Transverse colon (tissue), 4 donors: ENCODE results near the gene BCL7B. TPM values are rescaled to one million over a fixed set of nuclear protein-coding genes. Genes with fewer than 3 reads are reported as not detected.
A peak's percentile ranks its signal among the peaks of the same experiment; 100 is the strongest.

Source experiments
- DNase-seq: peaks from one replicate; pipeline ENCODE4 v3.0.0-alpha.2; 2019
- H3K27ac ChIP-seq, 4 donors: fragments of 200-600 bp; sonication (generic); 2 replicates each; pipeline ENCODE4 v1.5.1; 2016 to 2018; ENCODE audit warnings: inconsistent platforms in 4 of 4
- H3K27me3 ChIP-seq: fragments of 200-600 bp; sonication (generic); 2 replicates; pipeline ENCODE4 v1.5.1; 2017; ENCODE audit warnings: inconsistent platforms
- H3K36me3 ChIP-seq, 4 donors: fragments of 200-600 bp; sonication (generic); 2 replicates each; pipeline ENCODE4 v1.5.1; 2017 to 2019; ENCODE audit warnings: inconsistent platforms in 4 of 4
- H3K4me1 ChIP-seq, 4 donors: fragments of 200-600 bp; sonication (generic); 2 replicates each; pipeline ENCODE4 v1.5.1; 2017 to 2020; ENCODE audit warnings: inconsistent platforms in 4 of 4
- H3K4me3 ChIP-seq, 4 donors: fragments of 200-600 bp; sonication (generic); 1 replicate in 1 of 4; 2 replicates in 3 of 4; pipeline versions ENCODE4 v1.5.1 to v1.6.1; 2017 to 2019; ENCODE audit warnings: inconsistent platforms in 4 of 4
- H3K9me3 ChIP-seq, 2 donors: fragments of 200-600 bp; sonication (generic); 2 replicates each; pipeline ENCODE4 v1.5.1; 2017 to 2019; ENCODE audit warnings: inconsistent platforms in 2 of 2
- EP300 ChIP-seq: sonication (generic); formaldehyde crosslinking; IDR thresholded peaks from one replicate; pipeline ENCODE4 v1.6.1; 2017; ENCODE audit warnings: antibody characterized with exemption, low read depth
- POLR2A ChIP-seq: fragments of 450-650 bp; IDR thresholded peaks from one replicate; pipeline ENCODE4 v1.6.1; 2016; ENCODE audit warnings: antibody characterized with exemption, mild to moderate bottlenecking, moderate library complexity
- POLR2AphosphoS5 ChIP-seq, 3 donors: sonication (generic); formaldehyde crosslinking; IDR thresholded peaks; one replicate each; pipeline ENCODE4 v1.6.1; 2016; ENCODE audit warnings: antibody characterized with exemption in 3 of 3
- WGBS, 2 donors: methylation state at CpG; one replicate each; pipeline ENCODE4 v1.1.5; 2018; ENCODE audit warnings: low coverage in 1 of 2; 5-methylcytosine and 5-hydroxymethylcytosine counted together
- in situ Hi-C, 4 donors: fragments of 200-750 bp; cut with MboI; loops; one replicate each; pipeline versions ENCODE4 v1.15.0 to v1.15.1; 2017; ENCODE audit warnings: low sequenced_read_pairs in 3 of 4, low pct_ligation_motif_present in 1 of 4, low pct_unique_long_range_greater_than_20kb in 1 of 4
- intact Hi-C: fragments of 100-400 bp; cut with DNase I; formaldehyde crosslinking; loops from one replicate; pipeline ENCODE4 v1.15.1; 2023; ENCODE audit warnings: low total_unique reads
- total RNA-seq, 4 donors: library from RNA; depleted of rRNA; stranded (reverse); fragments of >200 nt; gene quantifications; one replicate each; pipeline ENCODE4 v1.1.0, GENCODE V29; 2016
- TF ChIP-seq, protein P1 (sequence below), 5 experiments: fragments of 200-600 bp in 3 of 5; fragments of 450-650 bp in 2 of 5; sonication (generic) in 3 of 5; IDR thresholded peaks; 1 replicate in 2 of 5; 2 replicates in 3 of 5; pipeline ENCODE4 v1.5.1; 2016 to 2017; ENCODE audit warnings: antibody characterized with exemption in 5 of 5, inconsistent platforms in 3 of 5, mild to moderate bottlenecking in 2 of 5, moderate library complexity in 1 of 5

Gene BCL7B
- total RNA-seq, 4 donors from 2014 or later = 75.7 to 96.1 (median 86.0) TPM

DNA sequence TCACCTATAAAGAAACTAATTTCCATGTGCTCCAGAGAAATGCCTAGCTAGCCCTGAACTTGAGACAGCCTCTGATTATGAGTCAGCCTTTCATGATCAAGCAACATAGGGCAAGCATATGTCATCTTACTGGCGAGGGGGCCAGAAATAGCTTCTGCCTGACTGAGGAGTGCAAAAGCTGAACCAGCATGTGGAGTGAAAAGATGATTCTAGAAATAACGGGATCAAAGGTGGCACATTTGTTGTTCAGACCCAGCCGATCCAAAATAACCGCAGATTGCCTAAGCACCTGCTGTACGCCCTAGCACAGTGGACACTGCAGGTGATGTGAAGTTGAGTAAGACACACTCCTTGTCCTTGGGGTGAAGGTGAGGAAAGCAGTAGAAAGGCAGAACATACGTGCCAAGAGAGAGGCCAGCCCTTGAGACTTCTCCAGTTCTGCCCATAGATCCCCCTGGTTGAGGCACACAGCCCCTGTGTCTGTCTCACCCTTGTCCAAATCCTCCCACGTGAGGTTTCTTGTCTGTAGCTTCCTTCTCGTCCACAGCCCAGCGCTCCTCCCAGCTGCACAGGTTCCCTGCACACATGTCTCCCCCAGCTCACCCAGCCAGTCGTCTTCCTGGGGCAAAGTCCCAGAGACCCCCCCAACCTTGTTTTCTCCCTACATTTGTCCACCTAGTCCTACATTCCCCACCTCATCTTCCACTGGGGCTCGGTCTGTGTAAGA is 2.8 kb upstream of the BCL7B start:
- in situ Hi-C loops = no loop called here
- DNase-seq = no peak
- intact Hi-C loops = no loop called here
- peaks cover 7 to 20% (median 13%) of the 10 kb centered on the region in 4 donors for H3K4me1 ChIP-seq
- H3K27me3 ChIP-seq = no peaks in the 10 kb centered on the region
- no peak overlapping the region for H3K4me3 ChIP-seq
- no peaks in the 10 kb centered on the region for H3K9me3 ChIP-seq
- 46 to 68% methylated on average over 4 to 11 of the region's 11 CpGs for WGBS, 2 donors
- no peaks in the 10 kb centered on the region for H3K36me3 ChIP-seq
- TF ChIP-seq EP300 (no peak), POLR2AphosphoS5 (IDR thresholded peaks at IDR 0.05) (no peak), POLR2A (no peak)
- TF ChIP-seq, protein P1, sequence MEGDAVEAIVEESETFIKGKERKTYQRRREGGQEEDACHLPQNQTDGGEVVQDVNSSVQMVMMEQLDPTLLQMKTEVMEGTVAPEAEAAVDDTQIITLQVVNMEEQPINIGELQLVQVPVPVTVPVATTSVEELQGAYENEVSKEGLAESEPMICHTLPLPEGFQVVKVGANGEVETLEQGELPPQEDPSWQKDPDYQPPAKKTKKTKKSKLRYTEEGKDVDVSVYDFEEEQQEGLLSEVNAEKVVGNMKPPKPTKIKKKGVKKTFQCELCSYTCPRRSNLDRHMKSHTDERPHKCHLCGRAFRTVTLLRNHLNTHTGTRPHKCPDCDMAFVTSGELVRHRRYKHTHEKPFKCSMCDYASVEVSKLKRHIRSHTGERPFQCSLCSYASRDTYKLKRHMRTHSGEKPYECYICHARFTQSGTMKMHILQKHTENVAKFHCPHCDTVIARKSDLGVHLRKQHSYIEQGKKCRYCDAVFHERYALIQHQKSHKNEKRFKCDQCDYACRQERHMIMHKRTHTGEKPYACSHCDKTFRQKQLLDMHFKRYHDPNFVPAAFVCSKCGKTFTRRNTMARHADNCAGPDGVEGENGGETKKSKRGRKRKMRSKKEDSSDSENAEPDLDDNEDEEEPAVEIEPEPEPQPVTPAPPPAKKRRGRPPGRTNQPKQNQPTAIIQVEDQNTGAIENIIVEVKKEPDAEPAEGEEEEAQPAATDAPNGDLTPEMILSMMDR (IDR thresholded peaks at IDR 0.05) = no peak
- H3K27ac ChIP-seq = no peak overlapping the region

DNA sequence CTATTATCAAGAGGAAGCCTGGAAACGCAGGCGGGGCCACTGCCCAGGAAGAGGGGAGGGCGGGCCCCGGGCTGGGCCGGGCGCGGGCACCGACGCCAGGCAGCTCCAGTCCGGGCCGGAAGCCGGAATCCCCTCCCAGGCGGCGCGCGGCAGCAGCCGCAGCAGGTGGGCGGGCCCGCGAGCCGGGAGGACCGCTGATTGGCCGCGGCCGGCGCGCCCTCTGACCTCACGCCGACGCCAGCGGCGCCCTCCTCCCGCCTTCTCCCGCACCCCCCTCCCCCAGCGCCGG is 438 bp downstream of the BCL7B start:
- WGBS, 2 donors = 0% methylated on average over 35 of the region's 36 CpGs; no CpG with 5 or more reads in 1 of the 2 donors
- Histone ChIP-seq H3K4me1 (peaks cover 7 to 34% (median 20%) of the 10 kb centered on the region in 4 donors), H3K4me3 (peak overlapping the region; percentile 72 to 97 (median 88)), H3K36me3 (peaks cover 0 to 21% (median 1%) of the 10 kb centered on the region in 4 donors), H3K27ac (peak overlapping the region; percentile 99 to 100 (median 100)), H3K27me3 (no peaks in the 10 kb centered on the region), H3K9me3 (no peaks in the 10 kb centered on the region)
- in situ Hi-C loops = no loop called here
- TF ChIP-seq, protein P1 (IDR thresholded peaks at IDR 0.05) = no peak
- TF ChIP-seq EP300 = no peak
- TF ChIP-seq POLR2AphosphoS5 (IDR thresholded peaks at IDR 0.05) = no peak
- no peak for TF ChIP-seq POLR2A
- intact Hi-C loops = no loop called here
- peak; percentile 96 for DNase-seq

GRCh38 chr7:73556208-73557107 is 1.0 kb downstream of the BCL7B start:
- intact Hi-C loops = no loop called here

More at GRCh38 chr7:73556208-73557107, 1.0 kb downstream of the BCL7B start:
- peak overlapping the region; percentile 99 to 100 (median 100) for H3K27ac ChIP-seq
- peak overlapping the region; percentile 72 to 97 (median 80) for H3K4me3 ChIP-seq
- WGBS, 2 donors = 12 to 25% methylated on average over 7 to 28 of the region's 28 CpGs
- in situ Hi-C loops = no loop called here
- peaks cover 7 to 34% (median 20%) of the 10 kb centered on the region in 4 donors for H3K4me1 ChIP-seq
- DNase-seq = no peak
- H3K9me3 ChIP-seq = no peaks in the 10 kb centered on the region
- TF ChIP-seq POLR2A = peak; percentile 75
- TF ChIP-seq, protein P1 (IDR thresholded peaks at IDR 0.05) = no peak
- peak; percentile 79 to 92 (median 91) for TF ChIP-seq POLR2AphosphoS5 (IDR thresholded peaks at IDR 0.05)
- no peaks in the 10 kb centered on the region for H3K27me3 ChIP-seq
- peaks cover 0 to 27% (median 4%) of the 10 kb centered on the region in 4 donors for H3K36me3 ChIP-seq
